Measurements from ENCODE around the gene MMP14. TPM values are rescaled to one million over a fixed set of nuclear protein-coding genes. Genes with fewer than 3 reads are reported as not detected.
"Not testable (repeated sequence)": the region's sequence is repeated elsewhere in the genome, so short reads cannot be mapped to it uniquely, and the experiment has no call there.

MMP14 gene
- total RNA-seq, 1 experiment from 2014 or later, result 34.8 TPM

GRCh38 chr14:22854963-22855724 is 18.8 kb downstream of the MMP14 start:
- Histone ChIP-seq H2AFZ (no peak overlapping the region), H3K9me3 (ENCODE audit: insufficient read depth, low read depth) (no peaks in the 10 kb centered on the region), H3K36me3 (ENCODE audit: low read depth) (no peaks in the 10 kb centered on the region), H3K9me2 (ENCODE audit: insufficient read depth) (no peaks in the 10 kb centered on the region), H3K27ac (no peak overlapping the region), H3K4me3 (no peak overlapping the region), H3K79me2 (ENCODE audit: low read depth) (no peaks in the 10 kb centered on the region), H3K4me1 (replicated peaks; ENCODE audit: insufficient read depth) (peaks cover 4% of the 10 kb centered on the region; the same call in 1 of the 2 replicates), H3K4me2 (no peak overlapping the region), H3F3A (ENCODE audit: insufficient read depth, low read depth) (no peaks in the 10 kb centered on the region), H3K27me3 (ENCODE audit: insufficient read depth, low read depth) (no peaks in the 10 kb centered on the region), H4K20me1 (ENCODE audit: insufficient read depth) (no peaks in the 10 kb centered on the region)
- intact Hi-C loops (cut with micrococcal nuclease; ENCODE audit: unreplicated experiment), result loop anchor here (5.0 kb wide), 1 partner anchor 298 kb away; no protein-coding TSS in a partner anchor
- TF ChIP-seq EZH2 (IDR thresholded peaks at IDR 0.05; ENCODE audit: low read depth), result no peak
- no peak for TF ChIP-seq CTCF (conservative IDR thresholded peaks at IDR 0.05)
- ChIA-PET CTCF (interaction anchor here (0.6 to 1.7 kb wide), 3 partner anchors 32 to 291 kb away, joined by 4 to 9 read pairs (median 4); no protein-coding TSS in a partner anchor), POLR2A (ENCODE audit: unreplicated experiment) (interaction anchor here (0.6 kb wide), 1 partner anchor 28 kb away, joined by 5 read pairs; the partner anchor contains the start of gene REM2)
- no TSS peak for BruUV-seq (replicated peaks)
- peak in 1 of 2 experiments; percentile 42 for DNase-seq

- no TSS peak for BruUV-seq (replicated peaks)
- no peak overlapping the region for H3K4me2 ChIP-seq
- ChIA-PET POLR2A (ENCODE audit: unreplicated experiment) (no interaction called here), CTCF (no interaction called here)
- no peaks in the 10 kb centered on the region for H3K79me2 ChIP-seq (ENCODE audit: low read depth)
- TF ChIP-seq CTCF (conservative IDR thresholded peaks at IDR 0.05), result no peak
- no peak for TF ChIP-seq EZH2 (IDR thresholded peaks at IDR 0.05; ENCODE audit: low read depth)
- no peaks in the 10 kb centered on the region for H3K27me3 ChIP-seq (ENCODE audit: insufficient read depth, low read depth)
- intact Hi-C loops (cut with micrococcal nuclease; ENCODE audit: unreplicated experiment), result no loop called here
- H3K27ac ChIP-seq, result no peak overlapping the region
- no peak overlapping the region for H3K4me3 ChIP-seq
- no peaks in the 10 kb centered on the region for H3K9me2 ChIP-seq (ENCODE audit: insufficient read depth)
- no peaks in the 10 kb centered on the region for H3K9me3 ChIP-seq (ENCODE audit: insufficient read depth, low read depth)
- 0 out of 2 replicates have a peak, but pooled peaks cover 4% of the 10 kb centered on the region for H3K4me1 ChIP-seq (replicated peaks; ENCODE audit: insufficient read depth)
- no peaks in the 10 kb centered on the region for H4K20me1 ChIP-seq (ENCODE audit: insufficient read depth)
- no peak for DNase-seq
- no peak overlapping the region for H2AFZ ChIP-seq
- no peaks in the 10 kb centered on the region for H3F3A ChIP-seq (ENCODE audit: insufficient read depth, low read depth)
- no peaks in the 10 kb centered on the region for H3K36me3 ChIP-seq (ENCODE audit: low read depth)
Measured at GRCh38 chr14:22856428-22856827, 20.0 kb downstream of the MMP14 start.

GRCh38 chr14:22860377-22860776 is 24.0 kb downstream of the MMP14 start:
- H3K79me2 ChIP-seq (ENCODE audit: low read depth); intact Hi-C loops (cut with micrococcal nuclease; ENCODE audit: unreplicated experiment); H3K9me2 ChIP-seq (ENCODE audit: insufficient read depth); H3K4me2 ChIP-seq; H3K36me3 ChIP-seq (ENCODE audit: low read depth); H4K20me1 ChIP-seq (ENCODE audit: insufficient read depth); BruUV-seq (replicated peaks); H3F3A ChIP-seq (ENCODE audit: insufficient read depth, low read depth); H3K27me3 ChIP-seq (ENCODE audit: insufficient read depth, low read depth); H3K4me1 ChIP-seq (replicated peaks; ENCODE audit: insufficient read depth); H3K9me3 ChIP-seq (ENCODE audit: insufficient read depth, low read depth); DNase-seq; H3K27ac ChIP-seq; H2AFZ ChIP-seq; H3K4me3 ChIP-seq: not testable (repeated sequence)
- POLR2A ChIA-PET (ENCODE audit: unreplicated experiment), result interaction anchor here (0.7 kb wide), 1 partner anchor 234 kb away, joined by 13 read pairs; no protein-coding TSS in a partner anchor
- CTCF ChIA-PET, result interaction anchor here (0.6 to 0.7 kb wide), 3 partner anchors 9 to 1743 kb away, joined by 3 read pairs; no protein-coding TSS in a partner anchor

Measured in PC-9 (cell line).